HepG2 (cell line): ENCODE results near the gene TNFSF13. TPM values are rescaled to one million over a fixed set of nuclear protein-coding genes. Genes with fewer than 3 reads are reported as not detected.

Experiments used
- AGO2 ChIP-seq: fragments of 200-400 bp; formaldehyde crosslinking; optimal IDR thresholded peaks from 2 replicates; pipeline ENCODE3; 2017; ENCODE audit warnings: mild to moderate bottlenecking, low read depth, low read length, moderate library complexity
- BCL6 ChIP-seq: IDR thresholded peaks from 2 replicates; pipeline ENCODE4 v1.6.1; 2016; ENCODE audit warnings: missing genetic modification reagents, missing compliant biosample characterization
- CENPX ChIP-seq: sonication (generic); formaldehyde crosslinking; IDR thresholded peaks from 2 replicates; pipeline ENCODE4 v1.9.0; 2021; ENCODE audit warnings: mild to moderate bottlenecking, missing genetic modification reagents, moderate library complexity
- ERF ChIP-seq: IDR thresholded peaks from 2 replicates; pipeline ENCODE4 v1.6.1; 2018; ENCODE audit warnings: missing biosample characterization, missing genetic modification reagents
- FOXK1 ChIP-seq: sonication (generic); formaldehyde crosslinking; IDR thresholded peaks from 2 replicates; pipeline ENCODE4 v1.4.0; 2020; ENCODE audit warnings: low read depth, missing genetic modification reagents, borderline replicate concordance
- FOXO1 ChIP-seq: sonication (generic); formaldehyde crosslinking; IDR thresholded peaks from 2 replicates; pipeline ENCODE4 v1.4.0; 2020; ENCODE audit warnings: missing genetic modification reagents
- HDAC1 ChIP-seq: sonication (generic); formaldehyde crosslinking; IDR thresholded peaks from 2 replicates; pipeline ENCODE4 v1.5.1; 2020; ENCODE audit warnings: mild to moderate bottlenecking, missing genetic modification reagents
- IKZF4 ChIP-seq: sonication (generic); formaldehyde crosslinking; IDR thresholded peaks from 2 replicates; pipeline ENCODE4 v1.5.1; 2020; ENCODE audit warnings: borderline replicate concordance, mild to moderate bottlenecking, low read depth, missing genetic modification reagents; ENCODE audit errors: not compliant biosample characterization
- KDM5A ChIP-seq: fragments of 200-600 bp; sonication (generic); IDR thresholded peaks from 2 replicates; pipeline ENCODE4 v1.7.0; 2018; ENCODE audit warnings: antibody characterized with exemption, mild to moderate bottlenecking, low read length, borderline replicate concordance
- MED1 ChIP-seq: sonication (generic); formaldehyde crosslinking; IDR thresholded peaks from 2 replicates; pipeline ENCODE4 v1.4.0; 2020; ENCODE audit warnings: missing genetic modification reagents
- NFRKB ChIP-seq: fragments of 450-650 bp; IDR thresholded peaks from 2 replicates; pipeline ENCODE4 v1.6.1; 2017
- SALL2 ChIP-seq: sonication (generic); formaldehyde crosslinking; IDR thresholded peaks from 2 replicates; pipeline ENCODE4 v1.8.1; 2023; ENCODE audit warnings: mild to moderate bottlenecking, missing genetic modification reagents, inconsistent platforms
- SIN3B ChIP-seq: fragments of 150-350 bp; IDR thresholded peaks from 2 replicates; pipeline ENCODE4 v1.6.1; 2014; ENCODE audit warnings: low read length
- SMARCE1 ChIP-seq: fragments of 450-650 bp; IDR thresholded peaks from 2 replicates; pipeline ENCODE4 v1.6.1; 2017; ENCODE audit warnings: borderline replicate concordance
- STAG1 ChIP-seq: sonication (generic); formaldehyde crosslinking; IDR thresholded peaks from 2 replicates; pipeline ENCODE4 v1.4.0; 2020; ENCODE audit warnings: missing genetic modification reagents
- ZBTB7A ChIP-seq: sonication (generic); formaldehyde crosslinking; IDR thresholded peaks from 2 replicates; pipeline ENCODE4 v1.8.0; 2022; ENCODE audit warnings: mild to moderate bottlenecking, missing genetic modification reagents
- ZNF230 ChIP-seq: sonication (generic); formaldehyde crosslinking; IDR thresholded peaks from 2 replicates; pipeline ENCODE4 v1.4.0; 2020; ENCODE audit warnings: mild to moderate bottlenecking, missing genetic modification reagents
- ZNF33B ChIP-seq: sonication (generic); formaldehyde crosslinking; IDR thresholded peaks from 2 replicates; pipeline ENCODE4 v1.5.1; 2020; ENCODE audit warnings: mild to moderate bottlenecking, missing genetic modification reagents
- ZNF543 ChIP-seq: sonication (generic); formaldehyde crosslinking; IDR thresholded peaks from 2 replicates; pipeline ENCODE4 v1.4.0; 2020; ENCODE audit warnings: mild to moderate bottlenecking, missing genetic modification reagents
- ZNF614 ChIP-seq: IDR thresholded peaks from 2 replicates; pipeline ENCODE4 v1.6.1; 2018; ENCODE audit warnings: missing biosample characterization, missing genetic modification reagents, inconsistent platforms, borderline replicate concordance
- ZNF782 ChIP-seq: sonication (generic); formaldehyde crosslinking; IDR thresholded peaks from 2 replicates; pipeline ENCODE4 v1.4.0; 2020; ENCODE audit warnings: missing genetic modification reagents, mild to moderate bottlenecking, borderline replicate concordance
- polyA plus RNA-seq, 8 experiments: library from polyadenylated mRNA; depleted of rRNA in 3 of 8; stranded (reverse) in 7 of 8; unstranded in 1 of 8; fragments of >200 nt; fragmentation: Illumina TruSeq in 4 of 8; extraction: Trizol in 4 of 8; gene quantifications; 2 replicates each; pipeline versions ENCODE4 v1.2.1 to v1.2.3, GENCODE V29; 2011 to 2016; ENCODE audit warnings: low read depth in 4 of 8, missing spikeins in 1 of 8, mixed read lengths in 1 of 8; ENCODE audit not compliant: insufficient read depth in 1 of 8
- total RNA-seq, 5 experiments: library from RNA; depleted of rRNA; stranded (reverse); fragments of >200 nt; fragmentation: Illumina TruSeq; extraction: Trizol; gene quantifications; 2 replicates each; pipeline ENCODE4 v1.2.3, GENCODE V29; 2016; ENCODE audit warnings: low read depth in 1 of 5
- TF ChIP-seq, protein P1 (sequence below), 2 experiments: sonication (generic) in 1 of 2; formaldehyde crosslinking in 1 of 2; IDR thresholded peaks; 2 replicates each; pipeline versions ENCODE4 v1.4.0 to v1.6.1; 2018 to 2020; ENCODE audit warnings: missing genetic modification reagents in 2 of 2, borderline replicate concordance in 1 of 2, low read depth in 1 of 2, mild to moderate bottlenecking in 1 of 2, missing biosample characterization in 1 of 2
- TF ChIP-seq, protein P2 (sequence below): conservative IDR thresholded peaks from 2 replicates; pipeline ENCODE4 v1.6.1; 2018; ENCODE audit warnings: missing genetic modification reagents
- TF ChIP-seq, protein P3 (sequence below): IDR thresholded peaks from 2 replicates; pipeline ENCODE4 v1.6.1; 2016; ENCODE audit warnings: missing biosample characterization, missing genetic modification reagents, low read depth
- TF ChIP-seq, protein P4 (sequence below): sonication (generic); formaldehyde crosslinking; IDR thresholded peaks from 2 replicates; pipeline ENCODE4 v1.5.0; 2020; ENCODE audit warnings: missing genetic modification reagents

TNFSF13 gene
- total and polyA plus RNA-seq, 2 of the 13 experiments (the other 11 are each of a cell fraction or from before 2014, with no cell fraction given), result 2.5 to 3.3 TPM

DNA sequence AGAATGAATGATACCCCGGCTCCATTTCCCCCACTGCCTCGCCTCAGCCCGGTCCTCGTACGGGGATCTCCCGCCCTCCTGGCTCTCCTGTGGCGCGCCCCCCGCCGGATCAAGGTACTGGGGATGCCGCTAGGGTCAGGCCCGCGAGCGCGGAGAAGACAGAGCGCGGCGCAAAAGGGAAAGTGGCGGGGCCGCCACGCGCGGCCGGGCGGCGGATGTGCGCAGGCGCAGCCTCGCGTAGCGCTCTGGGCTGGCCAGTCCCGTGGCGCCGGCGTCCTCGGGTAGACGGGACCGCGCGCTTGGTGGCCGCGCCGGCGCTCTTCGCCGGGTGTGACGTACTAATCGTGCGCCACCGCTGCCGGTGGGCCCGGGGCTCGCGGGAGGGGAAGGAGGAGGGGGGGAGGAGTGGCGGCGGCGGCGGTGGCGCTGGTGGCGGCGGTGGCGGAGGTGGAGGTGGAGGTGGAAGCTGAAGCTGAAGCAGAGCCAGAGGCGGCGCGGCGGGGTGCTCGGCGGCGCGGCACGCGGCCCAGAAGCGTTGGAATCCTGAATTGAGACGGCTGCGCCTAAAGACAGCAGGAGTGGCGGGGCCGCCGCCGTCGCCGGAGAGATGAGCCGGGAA lies 3.1 kb downstream of the TNFSF13 start, which contains the start of gene SENP3 (continued):
- TF ChIP-seq, protein P1, sequence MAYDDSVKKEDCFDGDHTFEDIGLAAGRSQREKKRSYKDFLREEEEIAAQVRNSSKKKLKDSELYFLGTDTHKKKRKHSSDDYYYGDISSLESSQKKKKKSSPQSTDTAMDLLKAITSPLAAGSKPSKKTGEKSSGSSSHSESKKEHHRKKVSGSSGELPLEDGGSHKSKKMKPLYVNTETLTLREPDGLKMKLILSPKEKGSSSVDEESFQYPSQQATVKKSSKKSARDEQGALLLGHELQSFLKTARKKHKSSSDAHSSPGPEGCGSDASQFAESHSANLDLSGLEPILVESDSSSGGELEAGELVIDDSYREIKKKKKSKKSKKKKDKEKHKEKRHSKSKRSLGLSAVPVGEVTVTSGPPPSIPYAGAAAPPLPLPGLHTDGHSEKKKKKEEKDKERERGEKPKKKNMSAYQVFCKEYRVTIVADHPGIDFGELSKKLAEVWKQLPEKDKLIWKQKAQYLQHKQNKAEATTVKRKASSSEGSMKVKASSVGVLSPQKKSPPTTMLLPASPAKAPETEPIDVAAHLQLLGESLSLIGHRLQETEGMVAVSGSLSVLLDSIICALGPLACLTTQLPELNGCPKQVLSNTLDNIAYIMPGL (CRISPR knock-in tag; IDR thresholded peaks at IDR 0.05; ENCODE audit: borderline replicate concordance in 1 of 2, low read depth in 1 of 2), result peak in 1 of 2 experiments; percentile 73; a peak in 2 of 4 replicates
- TF ChIP-seq MED1 (peak; percentile 35; the same call in 1 of the 2 replicates), FOXK1 (CRISPR knock-in tag) (peak; percentile 30; the same call in 1 of the 2 replicates), SIN3B (peak; percentile 59), NFRKB (no peak), FOXO1 (CRISPR knock-in tag) (no peak), KDM5A (peak; percentile 94), IKZF4 (CRISPR knock-in tag) (no peak), AGO2 (peak; percentile 84), HDAC1 (CRISPR knock-in tag) (peak; percentile 77; the same call in 1 of the 2 replicates), CENPX (CRISPR knock-in tag) (no peak), ZNF543 (CRISPR knock-in tag) (peak; percentile 56), ZNF230 (0 out of 2 replicates have a peak, but pooled peaks have one; percentile 63), SMARCE1 (no peak), ZNF33B (0 out of 2 replicates have a peak, but pooled peaks have one; percentile 32), ERF (CRISPR knock-in tag) (0 out of 2 replicates have a peak, but pooled peaks have one; percentile 21), BCL6 (CRISPR knock-in tag) (no peak), STAG1 (CRISPR knock-in tag) (no peak), ZBTB7A (no peak), ZNF782 (CRISPR knock-in tag) (no peak; the same call in 1 of the 2 replicates), ZNF614 (CRISPR knock-in tag) (no peak), SALL2 (CRISPR knock-in tag) (peak; percentile 75)
- TF ChIP-seq, protein P2, sequence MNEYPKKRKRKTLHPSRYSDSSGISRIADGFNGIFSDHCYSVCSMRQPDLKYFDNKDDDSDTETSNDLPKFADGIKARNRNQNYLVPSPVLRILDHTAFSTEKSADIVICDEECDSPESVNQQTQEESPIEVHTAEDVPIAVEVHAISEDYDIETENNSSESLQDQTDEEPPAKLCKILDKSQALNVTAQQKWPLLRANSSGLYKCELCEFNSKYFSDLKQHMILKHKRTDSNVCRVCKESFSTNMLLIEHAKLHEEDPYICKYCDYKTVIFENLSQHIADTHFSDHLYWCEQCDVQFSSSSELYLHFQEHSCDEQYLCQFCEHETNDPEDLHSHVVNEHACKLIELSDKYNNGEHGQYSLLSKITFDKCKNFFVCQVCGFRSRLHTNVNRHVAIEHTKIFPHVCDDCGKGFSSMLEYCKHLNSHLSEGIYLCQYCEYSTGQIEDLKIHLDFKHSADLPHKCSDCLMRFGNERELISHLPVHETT (CRISPR knock-in tag), result peak; percentile 81; the same call in 1 of the 2 replicates
- TF ChIP-seq, protein P3, sequence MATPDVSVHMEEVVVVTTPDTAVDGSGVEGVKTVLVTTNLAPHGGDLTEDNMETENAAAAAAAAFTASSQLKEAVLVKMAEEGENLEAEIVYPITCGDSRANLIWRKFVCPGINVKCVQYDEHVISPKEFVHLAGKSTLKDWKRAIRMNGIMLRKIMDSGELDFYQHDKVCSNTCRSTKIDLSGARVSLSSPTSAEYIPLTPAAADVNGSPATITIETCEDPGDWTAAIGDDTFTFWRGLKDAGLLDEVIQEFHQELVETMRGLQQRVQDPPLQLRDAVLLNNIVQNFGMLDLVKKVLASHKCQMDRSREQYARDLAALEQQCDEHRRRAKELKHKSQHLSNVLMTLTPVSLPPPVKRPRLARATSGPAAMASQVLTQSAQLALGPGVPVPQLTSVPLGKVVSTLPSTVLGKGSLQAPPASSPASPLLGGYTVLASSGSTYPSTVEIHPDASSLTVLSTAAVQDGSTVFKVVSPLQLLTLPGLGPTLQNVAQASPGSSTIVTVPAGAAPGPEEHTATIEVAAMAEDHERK (CRISPR knock-in tag), result peak; percentile 63; the same call in 1 of the 2 replicates
- TF ChIP-seq, protein P4, sequence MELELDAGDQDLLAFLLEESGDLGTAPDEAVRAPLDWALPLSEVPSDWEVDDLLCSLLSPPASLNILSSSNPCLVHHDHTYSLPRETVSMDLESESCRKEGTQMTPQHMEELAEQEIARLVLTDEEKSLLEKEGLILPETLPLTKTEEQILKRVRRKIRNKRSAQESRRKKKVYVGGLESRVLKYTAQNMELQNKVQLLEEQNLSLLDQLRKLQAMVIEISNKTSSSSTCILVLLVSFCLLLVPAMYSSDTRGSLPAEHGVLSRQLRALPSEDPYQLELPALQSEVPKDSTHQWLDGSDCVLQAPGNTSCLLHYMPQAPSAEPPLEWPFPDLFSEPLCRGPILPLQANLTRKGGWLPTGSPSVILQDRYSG (CRISPR knock-in tag), result peak; percentile 80; the same call in 1 of the 2 replicates
